ENCODE data around the gene HPCAL4.

- TF ChIP-seq CTCF (conservative IDR thresholded peaks at IDR 0.05 in 1 of 2, IDR thresholded peaks at IDR 0.05 in 1 of 2; ENCODE audit: extremely low read depth in 1 of 2, insufficient read depth in 1 of 2, low read depth in 1 of 2, low read length in 2 of 2) = no peak
- TF ChIP-seq EZH2 (IDR thresholded peaks at IDR 0.05; ENCODE audit: borderline replicate concordance, low read length) = no peak
These were observed 4.0 kb downstream of the HPCAL4 start for GRCh38 chr1:39687243-39687642.

Data from mammary epithelial cell (primary cell).